NB4 (cell line): ENCODE measurements around the gene MT1F.

Experiments used
- DNase-seq: peaks from one replicate; pipeline ENCODE4 v3.0.0; 2010; ENCODE audit warnings: low read depth
- H3K4me3 ChIP-seq: one replicate; pipeline ENCODE4 v1.5.1; 2011; ENCODE audit warnings: mild to moderate bottlenecking, low read depth, low read length, moderate library complexity
- CTCF ChIP-seq: IDR thresholded peaks from one replicate; pipeline ENCODE4 v1.5.1; 2012; ENCODE audit warnings: low read depth, low read length
- MAX ChIP-seq: IDR thresholded peaks from 2 replicates; pipeline ENCODE4 v1.6.1; 2011; ENCODE audit warnings: low read depth, low read length
- MYC ChIP-seq: IDR thresholded peaks from 2 replicates; pipeline ENCODE4 v1.6.1; 2011; ENCODE audit warnings: low read depth, low read length
- POLR2A ChIP-seq: IDR thresholded peaks from 2 replicates; pipeline ENCODE4 v1.6.1; 2011; ENCODE audit warnings: mild to moderate bottlenecking; ENCODE audit not compliant: insufficient read length; ENCODE audit errors: extremely low read depth

The MT1F gene

GRCh38 chr16:56610609-56611111, 47.1 kb upstream of the MT1F start:
- DNase-seq = no peak
- TF ChIP-seq POLR2A (no peak), MYC (no peak), CTCF (no peak)
- H3K4me3 ChIP-seq = no peak overlapping the region

GRCh38 chr16:56611281-56611833, 46.4 kb upstream of the MT1F start:
- DNase-seq = no peak
- no peak for TF ChIP-seq CTCF
- H3K4me3 ChIP-seq = no peak overlapping the region

- H3K4me3 ChIP-seq = no peak overlapping the region
- DNase-seq = no peak
- TF ChIP-seq MAX (no peak), MYC (no peak), POLR2A (no peak), CTCF (no peak)
These were observed 44.1 kb upstream of the MT1F start for GRCh38 chr16:56613706-56614105.

GRCh38 chr16:56614549-56614991, 43.2 kb upstream of the MT1F start:
- DNase-seq = no peak
- TF ChIP-seq POLR2A (no peak), MYC (no peak), MAX (no peak), CTCF (no peak)

GRCh38 chr16:56615353-56615752, 42.4 kb upstream of the MT1F start:
- no peak for DNase-seq
- no peak overlapping the region for H3K4me3 ChIP-seq
- no peak for TF ChIP-seq CTCF
- no peak for TF ChIP-seq POLR2A
- no peak for TF ChIP-seq MYC
- TF ChIP-seq MAX = no peak

More at GRCh38 chr16:56614549-56614991, 43.2 kb upstream of the MT1F start:
- no peak overlapping the region for H3K4me3 ChIP-seq

- DNase-seq = no peak
- H3K4me3 ChIP-seq = no peak overlapping the region
- TF ChIP-seq MYC (no peak), MAX (no peak), POLR2A (no peak), CTCF (no peak)
These were observed 41.0 kb upstream of the MT1F start for GRCh38 chr16:56616608-56617211.
